HEK293 (cell line): ENCODE results near the gene TRAPPC12.

Source experiments
- CTCF ChIA-PET: fragments of 350-600 bp; formaldehyde crosslinking; extraction: SDS; loops from one replicate; lab custom pipeline; 2021; ENCODE audit warnings: antibody characterized with exemption; lab: Yijun Ruan, JAX
- POLR2A ChIA-PET: fragments of 300-600 bp; formaldehyde crosslinking; extraction: SDS; loops from one replicate; lab custom pipeline; 2020; ENCODE audit warnings: antibody characterized with exemption, inconsistent platforms; lab: Yijun Ruan, JAX
- H3K27ac ChIP-seq: fragments of 200-500 bp; sonication (Bioruptor generic); 2 replicates; pipeline ENCODE4 v1.5.1; 2014; ENCODE audit warnings: low read depth, low read length, control low read depth, inconsistent platforms; ENCODE audit errors: extremely low read depth
- H3K36me3 ChIP-seq, 2 experiments: fragments of 200-500 bp in 1 of 2; sonication (Bioruptor generic) in 1 of 2; 1 replicate in 1 of 2; 2 replicates in 1 of 2; pipeline ENCODE4 v1.5.1; 2014 to 2017; ENCODE audit warnings: inconsistent platforms in 2 of 2, low read length in 2 of 2; ENCODE audit not compliant: control insufficient read depth in 2 of 2, insufficient read depth in 1 of 2
- H3K4me1 ChIP-seq: fragments of 200-500 bp; sonication (Bioruptor generic); 2 replicates; pipeline ENCODE4 v1.5.1; 2014; ENCODE audit warnings: mild to moderate bottlenecking, low read length, inconsistent platforms; ENCODE audit not compliant: control insufficient read depth, insufficient read depth
- H3K4me3 ChIP-seq: 2 replicates; pipeline ENCODE4 v1.5.1; 2011; ENCODE audit warnings: low read depth, mild to moderate bottlenecking, control low read depth, low read length, moderate library complexity
- H3K9me3 ChIP-seq: fragments of 200-500 bp; sonication (Bioruptor generic); 2 replicates; pipeline ENCODE4 v1.5.1; 2014; ENCODE audit warnings: low read depth, low read length, inconsistent platforms; ENCODE audit not compliant: control insufficient read depth, insufficient read depth
- GLIS1 ChIP-seq: fragments of 450-650 bp; formaldehyde crosslinking; IDR thresholded peaks from 2 replicates; pipeline ENCODE4 v1.5.1; 2016; ENCODE audit warnings: missing biosample characterization, missing genetic modification characterization
- KLF1 ChIP-seq: fragments of 450-650 bp; formaldehyde crosslinking; IDR thresholded peaks from 2 replicates; pipeline ENCODE4 v1.5.1; 2016; ENCODE audit warnings: missing biosample characterization, missing genetic modification characterization
- MZF1 ChIP-seq: fragments of 450-650 bp; formaldehyde crosslinking; IDR thresholded peaks from 2 replicates; pipeline ENCODE4 v1.5.1; 2017; ENCODE audit warnings: missing biosample characterization, missing genetic modification characterization, borderline replicate concordance
- SP2 ChIP-seq: fragments of 450-650 bp; formaldehyde crosslinking; IDR thresholded peaks from 2 replicates; pipeline ENCODE4 v1.5.1; 2016; ENCODE audit warnings: missing biosample characterization, missing genetic modification characterization
- SP3 ChIP-seq: fragments of 450-650 bp; formaldehyde crosslinking; IDR thresholded peaks from 2 replicates; pipeline ENCODE4 v1.5.1; 2016; ENCODE audit warnings: missing biosample characterization, missing genetic modification characterization
- ZBTB17 ChIP-seq: fragments of 450-650 bp; formaldehyde crosslinking; IDR thresholded peaks from 2 replicates; pipeline ENCODE4 v1.5.1; 2016; ENCODE audit warnings: missing biosample characterization, missing genetic modification characterization
- ZNF138 ChIP-seq: fragments of 450-650 bp; formaldehyde crosslinking; IDR thresholded peaks from 2 replicates; pipeline ENCODE4 v1.5.1; 2016; ENCODE audit warnings: missing biosample characterization, missing genetic modification characterization, borderline replicate concordance
- ZNF175 ChIP-seq: fragments of 450-650 bp; formaldehyde crosslinking; IDR thresholded peaks from 2 replicates; pipeline ENCODE4 v1.5.1; 2016; ENCODE audit warnings: missing biosample characterization, missing genetic modification characterization
- ZNF18 ChIP-seq: fragments of 450-650 bp; formaldehyde crosslinking; IDR thresholded peaks from 2 replicates; pipeline ENCODE4 v1.5.1; 2016; ENCODE audit warnings: missing biosample characterization, missing genetic modification characterization
- ZNF19 ChIP-seq: fragments of 450-650 bp; formaldehyde crosslinking; IDR thresholded peaks from 2 replicates; pipeline ENCODE4; 2016; ENCODE audit warnings: missing biosample characterization, missing genetic modification characterization, low read depth
- ZNF26 ChIP-seq: fragments of 450-650 bp; formaldehyde crosslinking; IDR thresholded peaks from 2 replicates; pipeline ENCODE4 v1.5.1; 2016; ENCODE audit warnings: missing biosample characterization, missing genetic modification characterization
- ZNF274 ChIP-seq, 2 experiments: fragments of 200-500 bp in 1 of 2; fragments of 450-650 bp in 1 of 2; sonication (Bioruptor generic) in 1 of 2; formaldehyde crosslinking in 1 of 2; IDR thresholded peaks; 2 replicates each; pipeline versions ENCODE4 v1.5.1 to v1.6.1; 2014 to 2016; ENCODE audit warnings: borderline replicate concordance in 1 of 2, inconsistent platforms in 1 of 2, low read length in 1 of 2, missing biosample characterization in 1 of 2, missing genetic modification characterization in 1 of 2
- ZNF423 ChIP-seq: fragments of 450-650 bp; formaldehyde crosslinking; IDR thresholded peaks from 2 replicates; pipeline ENCODE4 v1.5.1; 2016; ENCODE audit warnings: missing biosample characterization, missing genetic modification characterization
- ZNF510 ChIP-seq: fragments of 450-650 bp; formaldehyde crosslinking; IDR thresholded peaks from 2 replicates; pipeline ENCODE4 v1.5.1; 2018; ENCODE audit warnings: mild to moderate bottlenecking, missing genetic modification characterization, missing biosample characterization; ENCODE audit not compliant: insufficient replicate concordance
- ZNF518A ChIP-seq: fragments of 450-650 bp; formaldehyde crosslinking; conservative IDR thresholded peaks from 2 replicates; pipeline ENCODE4 v1.5.1; 2016; ENCODE audit warnings: low read depth, missing biosample characterization, missing genetic modification characterization
- ZNF629 ChIP-seq: fragments of 450-650 bp; formaldehyde crosslinking; IDR thresholded peaks from 2 replicates; pipeline ENCODE4 v1.5.1; 2017; ENCODE audit warnings: missing biosample characterization, missing genetic modification characterization
- ZSCAN5A ChIP-seq: fragments of 450-650 bp; formaldehyde crosslinking; IDR thresholded peaks from 2 replicates; pipeline ENCODE4 v1.5.1; 2016; ENCODE audit warnings: missing biosample characterization, missing genetic modification characterization

TRAPPC12 gene

GRCh38 chr2:3500326-3500899 is 120.9 kb downstream of the TRAPPC12 start:
- CTCF ChIA-PET, result no interaction called here
- peaks cover 0 to 69% of the 10 kb centered on the region in 2 experiments; a peak in 1 of 3 replicates for H3K36me3 ChIP-seq

More at GRCh38 chr2:3500326-3500899, 120.9 kb downstream of the TRAPPC12 start:
- Histone ChIP-seq H3K4me3 (no peak overlapping the region), H3K4me1 (no peaks in the 10 kb centered on the region), H3K9me3 (no peaks in the 10 kb centered on the region), H3K27ac (no peak overlapping the region)
- TF ChIP-seq ZSCAN5A (tag by site-specific recombination), result no peak
- TF ChIP-seq ZNF18, result no peak
- no peak for TF ChIP-seq ZNF274 (IDR thresholded peaks at IDR 0.05; ENCODE audit: low read length)
- TF ChIP-seq ZNF274 (tag by site-specific recombination; IDR thresholded peaks at IDR 0.05; ENCODE audit: borderline replicate concordance), result no peak
- no peak for TF ChIP-seq ZNF19 (tag by site-specific recombination)
- no peak for TF ChIP-seq MZF1 (tag by site-specific recombination)
- TF ChIP-seq KLF1 (tag by site-specific recombination), result no peak
- TF ChIP-seq ZNF26, result no peak
- no peak for TF ChIP-seq ZNF175
- no peak for TF ChIP-seq SP2 (tag by site-specific recombination)
- no peak for TF ChIP-seq SP3 (tag by site-specific recombination)
- TF ChIP-seq ZNF510, result no peak
- no peak for TF ChIP-seq ZNF423 (tag by site-specific recombination)
- no peak for TF ChIP-seq ZNF138 (tag by site-specific recombination)
- TF ChIP-seq ZBTB17 (tag by site-specific recombination), result no peak
- no peak for TF ChIP-seq GLIS1
- TF ChIP-seq ZNF629 (tag by site-specific recombination), result no peak
- no peak for TF ChIP-seq ZNF518A (tag by site-specific recombination)
- TF ChIP-seq, all 188 proteins: peak for 0
- POLR2A ChIA-PET, result no interaction called here
